ENCODE data around the gene LSAMP.

Gene LSAMP

GRCh38 chr3:116350119-116350733, 95.1 kb downstream of the LSAMP start:
- DNase-seq, result no peak

- DNase-seq, result no peak
Measured at GRCh38 chr3:116348216-116348615, 97.1 kb downstream of the LSAMP start.

DNA sequence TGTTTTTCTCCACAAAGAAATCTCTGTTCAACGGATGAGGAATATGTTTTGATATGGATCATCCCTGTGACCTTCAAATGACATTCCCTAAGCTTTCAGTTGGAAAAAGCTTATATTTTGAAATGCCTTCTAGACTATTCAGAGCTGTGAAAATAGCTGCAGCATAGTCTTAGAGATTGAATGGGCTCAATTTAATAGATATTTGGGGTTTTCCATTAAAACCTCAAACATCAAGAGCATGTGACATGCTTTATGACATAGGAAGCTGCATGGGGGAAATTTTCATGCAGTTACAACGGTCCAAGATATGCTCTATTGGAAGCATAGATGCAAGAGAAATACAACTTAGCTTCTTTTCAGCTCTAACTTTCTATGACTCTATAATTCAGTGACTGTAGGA, 102.8 kb downstream of the LSAMP start:
- DNase-seq, result no peak

DNA sequence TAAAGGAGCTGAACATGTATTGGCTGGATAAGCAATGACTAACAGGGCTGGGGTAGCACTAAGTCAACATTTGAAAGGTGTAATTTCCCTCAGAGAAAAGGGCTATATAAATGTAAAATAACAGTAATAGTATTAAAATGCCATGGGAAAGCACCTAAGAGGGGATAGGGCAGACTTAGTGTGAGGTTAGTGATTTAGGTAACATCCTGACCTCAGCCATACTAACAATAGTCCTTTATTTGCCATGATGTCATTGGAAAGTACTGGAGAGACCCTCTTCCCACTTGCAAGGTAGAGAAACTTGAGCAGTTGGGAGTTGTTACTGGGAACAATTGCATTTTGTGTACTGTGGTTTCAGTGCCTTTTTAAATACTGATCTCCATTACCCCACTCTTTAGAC, 103.4 kb downstream of the LSAMP start:
- no peak for DNase-seq

DNA sequence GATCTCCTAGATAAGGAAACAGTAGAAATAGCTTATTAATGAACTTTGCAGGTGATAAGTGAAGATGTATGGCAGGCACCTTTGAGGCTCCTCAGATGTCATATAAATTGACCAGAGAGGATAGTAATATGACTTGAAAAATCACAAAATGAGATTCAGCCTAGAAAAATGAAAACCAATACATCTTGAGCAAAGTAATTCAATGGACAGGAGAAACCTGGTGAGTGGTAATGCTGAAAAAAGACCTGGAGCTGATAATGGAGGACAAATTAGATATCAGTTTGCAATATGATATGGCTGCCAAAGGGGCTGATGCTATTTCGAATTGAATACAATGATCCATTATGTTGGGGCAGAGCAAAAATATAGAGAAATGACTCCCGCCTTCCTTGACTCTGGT, 103.9 kb downstream of the LSAMP start:
- DNase-seq, result no peak

DNA sequence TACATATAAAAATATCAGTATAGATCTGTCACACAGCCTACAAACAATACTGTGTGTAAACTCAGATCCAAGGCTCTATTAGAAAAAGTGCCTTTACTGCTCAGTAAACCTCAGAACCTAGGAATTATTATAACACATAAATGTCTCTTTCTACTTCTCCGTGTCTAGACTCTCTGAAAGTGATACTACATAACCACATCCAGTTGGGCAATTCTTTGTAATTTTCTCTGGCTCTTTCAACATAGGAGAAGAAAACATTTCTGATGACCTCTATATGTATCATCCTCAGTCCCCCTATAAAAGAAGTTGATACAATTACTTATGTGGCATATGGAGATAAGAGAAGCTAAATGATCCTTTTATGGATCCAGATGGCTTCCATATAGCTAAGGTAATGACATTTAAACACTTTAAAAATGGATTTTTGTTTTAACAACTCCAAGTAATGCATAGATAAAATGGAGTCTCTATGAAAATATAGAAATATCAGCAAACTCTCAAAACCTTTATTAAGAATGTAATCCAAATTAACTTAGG, 104.5 kb downstream of the LSAMP start:
- DNase-seq, result no peak

DNA sequence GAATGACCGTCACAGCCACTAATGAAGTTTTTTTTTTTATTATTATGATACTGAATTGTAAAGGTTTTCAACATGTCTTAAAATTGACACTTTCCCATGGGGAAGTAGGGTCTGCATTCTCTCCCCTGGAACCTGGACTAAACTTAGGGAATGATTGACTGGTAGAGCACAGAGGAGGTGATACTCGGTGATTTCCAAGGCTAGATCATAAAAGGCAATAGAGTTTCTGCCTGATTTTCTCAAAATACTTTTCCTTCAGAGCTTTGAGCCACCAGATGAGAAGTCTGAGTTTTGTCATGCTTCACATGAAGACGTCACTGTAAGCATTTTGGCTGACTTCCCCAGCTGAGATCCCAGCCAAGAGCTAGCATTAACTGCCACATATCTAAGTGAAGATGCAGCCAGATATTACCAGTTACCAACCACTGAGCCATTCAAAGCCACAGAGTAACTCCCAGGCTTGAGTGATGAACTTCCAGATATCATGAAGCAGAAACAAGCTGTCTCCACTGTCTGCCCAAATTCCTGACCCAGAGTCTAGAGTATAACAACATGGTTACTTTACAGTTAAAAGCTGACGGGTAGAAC, 105.8 kb downstream of the LSAMP start:
- no peak for DNase-seq

GRCh38 chr3:116338713-116339112, 106.6 kb downstream of the LSAMP start:
- DNase-seq, result no peak

DNA sequence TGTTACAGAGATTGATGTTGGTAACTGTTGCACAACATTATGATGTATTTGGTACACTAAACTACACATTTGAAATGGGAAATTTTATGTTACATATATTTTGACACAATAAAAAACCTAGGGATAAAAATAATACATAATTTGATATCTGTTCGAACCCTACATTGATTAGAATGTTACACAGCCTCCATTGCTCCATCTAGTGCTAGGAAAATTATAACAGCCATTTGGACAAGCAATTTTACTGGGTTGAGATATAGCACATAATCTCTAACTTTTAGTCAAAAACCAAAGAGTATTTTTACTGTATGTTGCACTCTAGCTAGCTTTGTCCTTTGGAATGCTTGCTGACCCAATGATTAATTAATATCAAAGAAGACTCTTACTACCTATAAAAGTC, 108.1 kb downstream of the LSAMP start:
- no peak for DNase-seq

DNA sequence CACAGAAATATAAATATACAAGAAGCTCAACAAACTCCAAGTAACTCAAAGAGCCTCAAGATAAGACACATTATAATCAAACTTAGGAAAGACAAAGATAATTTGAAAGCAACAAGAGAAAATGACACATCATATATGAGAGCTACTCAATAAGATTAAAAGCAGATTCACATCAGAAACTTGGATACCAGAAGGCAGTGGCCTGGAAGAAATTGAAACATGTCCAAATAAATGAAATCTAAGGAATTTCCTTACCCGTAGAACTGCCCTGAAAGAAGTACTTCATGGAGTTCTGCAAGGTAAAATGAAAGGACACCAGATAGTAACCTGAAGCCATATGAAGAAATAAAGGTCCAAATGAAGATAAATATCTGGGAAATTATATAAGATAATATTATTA, 113.9 kb downstream of the LSAMP start:
- no peak for DNase-seq

DNA sequence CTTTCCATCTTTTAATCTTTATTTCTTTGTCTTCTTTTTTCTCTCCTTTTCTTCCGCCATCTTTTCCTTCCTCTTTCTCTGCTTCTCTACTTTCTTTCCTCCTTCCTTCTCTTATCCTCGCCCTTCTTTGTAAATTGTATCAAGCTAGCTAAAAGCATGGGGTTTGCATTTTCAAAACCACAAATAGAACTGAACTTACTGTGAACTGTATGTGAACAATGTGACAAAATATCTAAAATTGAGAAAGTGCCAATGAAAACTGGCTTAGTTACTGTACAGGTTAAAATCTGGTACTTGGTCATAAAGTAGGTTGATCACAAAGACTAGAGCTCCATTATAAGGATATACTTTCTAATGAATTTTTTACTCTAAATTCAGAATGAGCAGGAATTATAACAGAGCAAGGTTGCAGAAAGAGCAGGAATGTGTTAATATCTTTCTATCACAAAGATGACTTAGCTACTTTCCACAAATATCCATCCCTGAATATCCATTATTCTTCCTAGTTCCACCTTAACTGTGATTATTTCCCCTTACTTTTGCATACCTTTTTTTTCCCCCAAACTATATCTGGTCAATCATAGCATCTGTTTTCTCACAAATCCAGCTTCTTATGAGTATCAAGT, 122.4 kb downstream of the LSAMP start:
- DNase-seq, result no peak

- no peak for DNase-seq
Measured at GRCh38 chr3:116318370-116318769, 126.9 kb downstream of the LSAMP start.

DNA sequence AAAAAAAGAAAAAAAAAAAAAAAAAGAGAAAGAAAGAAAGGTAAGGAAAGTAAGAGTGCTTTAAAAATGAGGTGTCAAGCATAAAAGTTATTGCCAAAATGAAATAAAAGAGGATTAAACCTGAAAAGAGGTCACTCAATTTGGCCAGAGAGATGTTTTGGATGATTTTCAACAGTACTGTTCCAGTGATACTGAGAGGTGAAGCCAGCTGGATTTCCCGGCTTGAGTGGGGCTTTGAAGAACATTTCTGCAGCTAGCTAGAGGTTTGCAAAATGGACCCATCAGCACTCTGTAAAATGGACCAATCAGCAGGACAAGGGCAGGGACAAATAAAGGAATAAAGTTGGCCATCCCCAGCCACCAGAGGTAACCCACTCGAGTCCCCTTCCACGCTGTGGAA, 128.5 kb downstream of the LSAMP start:
- DNase-seq, result no peak

DNA sequence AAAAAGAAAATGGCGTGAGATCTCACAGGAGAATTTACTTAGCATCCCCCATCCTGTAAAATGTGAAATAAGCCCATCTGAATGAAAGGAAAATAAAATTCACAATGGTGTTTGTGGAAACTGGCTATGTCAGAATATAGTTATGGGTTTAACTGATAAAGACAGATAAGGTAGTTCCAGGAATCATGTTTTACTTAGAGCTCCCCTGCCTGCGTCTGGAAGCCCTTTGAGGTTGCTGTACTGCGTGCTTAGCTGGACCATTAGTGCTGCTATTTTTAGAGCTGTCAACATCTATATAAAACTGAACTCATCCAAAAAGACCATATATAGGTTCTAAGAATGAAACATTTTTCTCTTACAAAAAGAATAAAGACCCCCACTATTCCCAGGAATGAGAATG, 130.8 kb downstream of the LSAMP start:
- DNase-seq, result no peak

DNA sequence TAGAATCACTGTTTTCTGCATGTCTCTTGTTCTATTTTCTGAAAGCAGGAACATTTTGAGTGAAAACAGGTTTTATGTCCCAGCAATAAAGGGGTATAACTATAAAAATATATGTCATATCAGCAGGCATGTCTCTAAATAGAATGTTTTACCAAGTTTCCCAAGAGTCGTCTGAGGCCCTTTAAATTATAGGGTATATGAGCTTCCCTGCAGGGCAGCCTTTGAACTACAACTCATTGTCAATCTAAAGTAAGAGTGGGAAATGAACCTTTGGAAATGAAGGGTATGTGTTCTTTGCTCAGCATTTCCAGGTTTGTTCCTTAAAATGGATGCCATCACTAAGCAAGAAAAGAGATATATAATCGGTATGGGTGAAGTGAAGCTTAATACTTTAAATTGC, 138.6 kb downstream of the LSAMP start:
- no peak for DNase-seq

DNA sequence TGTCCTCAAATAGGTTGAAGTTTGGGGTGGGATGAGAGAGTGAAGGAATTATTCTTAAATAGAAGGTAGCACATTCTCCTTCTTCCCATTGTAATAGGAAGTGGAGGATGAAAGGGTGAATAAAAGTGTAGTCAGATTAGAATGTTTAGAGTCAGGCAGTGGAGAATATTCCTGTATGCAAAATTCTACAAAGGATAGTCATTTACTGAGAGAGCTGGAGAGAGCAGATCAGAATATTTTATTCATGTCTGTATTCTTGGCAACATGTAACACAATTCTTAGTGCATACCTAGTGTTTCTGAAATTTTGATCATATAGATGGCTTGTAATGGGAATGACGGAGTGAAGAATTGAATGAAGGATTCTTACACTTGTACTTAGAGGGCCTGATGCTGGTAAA, 139.1 kb downstream of the LSAMP start:
- DNase-seq, result no peak

- no peak for DNase-seq
Measured at GRCh38 chr3:116302087-116302747, 143.1 kb downstream of the LSAMP start.

DNA sequence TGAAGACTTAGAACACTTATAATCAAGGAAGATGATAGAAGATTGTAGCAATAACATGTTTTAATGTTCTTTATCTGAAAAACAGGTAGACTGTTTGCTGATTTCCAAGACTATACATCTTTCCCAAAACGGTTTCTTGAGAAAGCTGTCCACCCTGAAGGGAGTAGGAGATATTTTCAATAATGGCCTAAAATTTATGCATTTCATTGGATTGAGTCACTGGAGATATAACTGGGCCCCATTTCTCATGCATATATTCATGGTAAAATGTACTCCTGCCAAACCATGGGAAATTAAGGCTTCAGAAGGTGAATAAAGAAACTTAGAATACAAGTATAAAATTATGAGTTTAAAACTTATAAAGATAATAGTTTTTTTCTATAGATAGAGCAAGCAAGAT, 143.9 kb downstream of the LSAMP start:
- DNase-seq, result no peak

- DNase-seq, result no peak
Measured at GRCh38 chr3:116300226-116300625, 145.1 kb downstream of the LSAMP start.

DNA sequence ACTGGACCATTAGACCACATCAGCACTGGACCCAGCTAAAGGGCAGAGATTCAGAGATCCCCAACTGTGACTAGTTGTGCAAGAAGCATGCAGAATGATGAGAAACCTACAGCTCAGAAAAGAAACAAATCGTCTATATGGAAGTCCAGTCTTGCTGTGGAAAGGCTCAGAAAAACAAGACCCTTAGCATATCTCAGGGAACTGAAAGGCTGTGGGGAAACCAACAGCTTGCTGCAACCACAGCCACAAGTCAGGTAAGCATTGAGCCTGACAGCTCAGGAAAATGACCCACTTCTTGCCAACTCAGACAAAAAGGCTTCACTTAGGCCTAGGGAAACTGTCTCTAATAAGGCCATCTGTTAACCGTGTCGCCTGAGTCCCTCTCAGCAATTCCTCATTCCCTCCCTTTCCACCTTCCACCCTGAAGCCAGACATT, 145.6 kb downstream of the LSAMP start:
- peak; percentile 24 for DNase-seq

GRCh38 chr3:116298151-116298550, 147.1 kb downstream of the LSAMP start:
- no peak for DNase-seq

- DNase-seq, result no peak
Measured at GRCh38 chr3:116291141-116291540, 154.1 kb downstream of the LSAMP start.

DNA sequence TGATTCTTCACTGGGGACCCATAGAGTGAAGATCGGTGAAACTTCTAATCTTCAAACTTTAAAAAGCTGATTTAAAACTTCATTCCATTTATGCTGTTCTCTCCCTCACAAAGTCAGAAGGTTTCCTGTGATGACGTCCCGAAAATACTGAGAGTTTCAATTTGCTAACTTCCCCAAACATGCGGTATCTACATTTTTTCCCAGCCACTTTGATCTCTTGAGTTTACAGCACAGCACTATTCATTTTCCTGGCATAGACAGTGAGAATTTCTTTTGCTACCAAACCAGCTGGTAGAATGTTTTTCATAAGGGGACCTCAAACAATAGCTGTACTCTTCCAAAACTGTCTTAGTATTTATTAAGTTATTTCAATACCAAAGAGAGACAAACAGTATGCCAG, 156.8 kb downstream of the LSAMP start:
- DNase-seq, result no peak
